Prostate gland (tissue), 2 donors: Measurements from ENCODE around the gene ZBTB39.
"Not testable (repeated sequence)": the region's sequence is repeated elsewhere in the genome, so short reads cannot be mapped to it uniquely, and the experiment has no call there.

ENCODE experiments used
- CTCF ChIP-seq, 4 experiments: fragments of 200-600 bp in 2 of 4; fragments of 450-650 bp in 2 of 4; sonication (generic) in 2 of 4; IDR thresholded peaks; 1 replicate in 3 of 4; 2 replicates in 1 of 4; pipeline ENCODE4 v1.5.1; 2016 to 2019; ENCODE audit warnings: antibody characterized with exemption in 4 of 4, mild to moderate bottlenecking in 2 of 4, moderate library complexity in 2 of 4
- POLR2A ChIP-seq: fragments of 450-650 bp; IDR thresholded peaks from one replicate; pipeline ENCODE4 v1.6.1; 2016; ENCODE audit warnings: antibody characterized with exemption, mild to moderate bottlenecking
- POLR2AphosphoS5 ChIP-seq: sonication (generic); formaldehyde crosslinking; IDR thresholded peaks from one replicate; pipeline ENCODE4 v1.6.1; 2017; ENCODE audit warnings: antibody characterized with exemption

DNA sequence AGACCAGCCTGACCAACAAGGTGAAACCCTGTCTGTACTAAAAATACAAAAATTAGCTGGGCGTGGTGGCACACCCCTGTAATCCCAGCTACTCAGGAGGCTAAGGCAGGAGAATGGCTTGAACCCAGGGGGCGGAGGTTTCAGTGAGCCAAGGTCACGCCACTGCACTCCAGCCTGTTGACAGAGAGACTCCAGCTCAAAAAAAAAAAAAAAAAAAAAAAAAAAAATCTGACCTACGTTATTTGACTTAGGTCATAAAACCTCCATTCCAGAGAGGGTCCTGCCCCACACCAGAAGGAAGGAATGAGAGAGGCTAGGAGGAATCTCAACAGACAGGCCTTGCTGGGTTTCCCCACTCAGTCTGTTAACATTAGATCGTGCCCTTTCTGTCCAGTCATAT is 12.0 kb upstream of the ZBTB39 start:
- not testable (repeated sequence) for TF ChIP-seq POLR2A; CTCF (IDR thresholded peaks at IDR 0.05); POLR2AphosphoS5
